GM18505 (cell line): ENCODE measurements around the gene HCRTR2.

Experiments
- ATAC-seq: cut with Tn5 transposase; IDR thresholded peaks from one replicate; pipeline ENCODE4 v1.9.1; 2021; ENCODE audit not compliant: unreplicated experiment
- POLR2A ChIP-seq: IDR thresholded peaks from 4 replicates; pipeline ENCODE4 v1.6.1; 2011; ENCODE audit warnings: borderline replicate concordance; ENCODE audit not compliant: insufficient read depth, insufficient read length; ENCODE audit errors: extremely low read depth

HCRTR2 gene

GRCh38 chr6:55319961-55320695 lies 145.8 kb downstream of the HCRTR2 start:
- ATAC-seq = no peak
- no peak for TF ChIP-seq POLR2A

- TF ChIP-seq POLR2A = no peak
- ATAC-seq = no peak
Observed at GRCh38 chr6:55320696-55321086, 146.4 kb downstream of the HCRTR2 start.

GRCh38 chr6:55327169-55327568 lies 152.9 kb downstream of the HCRTR2 start, which contains the start of gene GFRAL:
Gene GFRAL (plus strand): TSS chr6:55327469. CDS start chr6:55327555, 86 bp downstream.
- TF ChIP-seq POLR2A = no peak
- no peak for ATAC-seq
